ENCODE data around the gene ETFA. TPM values are rescaled to one million over a fixed set of nuclear protein-coding genes. Genes with fewer than 3 reads are reported as not detected.

Gene ETFA
- total RNA-seq, 4 donors from 2014 or later, result 90.9 to 233 (median 99.9) TPM

DNA sequence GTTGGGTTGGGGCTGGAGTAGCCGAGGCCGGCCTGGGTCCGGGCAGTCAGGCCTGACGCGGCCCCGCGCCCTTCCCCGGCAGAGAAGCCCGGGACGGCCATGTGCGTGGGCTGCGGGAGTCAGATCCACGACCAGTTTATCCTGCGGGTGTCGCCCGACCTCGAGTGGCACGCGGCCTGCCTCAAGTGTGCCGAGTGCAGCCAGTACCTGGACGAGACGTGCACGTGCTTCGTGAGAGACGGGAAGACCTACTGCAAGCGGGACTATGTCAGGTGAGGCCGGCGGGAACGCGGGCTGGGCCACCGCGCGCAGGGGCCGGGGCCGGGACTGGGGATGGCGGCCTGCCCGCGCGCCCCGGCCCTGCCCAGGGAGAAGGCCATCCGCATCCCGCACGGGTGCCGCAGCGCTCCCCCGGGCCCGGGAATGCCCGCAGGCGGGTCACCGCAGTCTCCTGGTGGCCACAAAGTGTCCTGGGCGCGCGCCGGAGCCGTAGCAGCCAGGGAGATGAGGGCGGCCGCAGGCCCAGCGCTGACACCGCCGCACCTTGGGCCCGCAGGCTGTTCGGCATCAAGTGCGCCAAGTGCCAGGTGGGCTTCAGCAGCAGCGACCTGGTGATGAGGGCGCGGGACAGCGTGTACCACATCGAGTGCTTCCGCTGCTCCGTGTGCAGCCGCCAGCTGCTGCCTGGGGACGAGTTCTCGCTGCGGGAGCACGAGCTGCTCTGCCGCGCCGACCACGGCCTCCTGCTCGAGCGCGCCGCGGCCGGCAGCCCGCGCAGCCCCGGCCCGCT, 26.6 kb upstream of the ETFA start:
- no peaks in the 10 kb centered on the region for H3K9me3 ChIP-seq
- no peak for TF ChIP-seq POLR2A (IDR thresholded peaks at IDR 0.05)
- TF ChIP-seq, protein P1, sequence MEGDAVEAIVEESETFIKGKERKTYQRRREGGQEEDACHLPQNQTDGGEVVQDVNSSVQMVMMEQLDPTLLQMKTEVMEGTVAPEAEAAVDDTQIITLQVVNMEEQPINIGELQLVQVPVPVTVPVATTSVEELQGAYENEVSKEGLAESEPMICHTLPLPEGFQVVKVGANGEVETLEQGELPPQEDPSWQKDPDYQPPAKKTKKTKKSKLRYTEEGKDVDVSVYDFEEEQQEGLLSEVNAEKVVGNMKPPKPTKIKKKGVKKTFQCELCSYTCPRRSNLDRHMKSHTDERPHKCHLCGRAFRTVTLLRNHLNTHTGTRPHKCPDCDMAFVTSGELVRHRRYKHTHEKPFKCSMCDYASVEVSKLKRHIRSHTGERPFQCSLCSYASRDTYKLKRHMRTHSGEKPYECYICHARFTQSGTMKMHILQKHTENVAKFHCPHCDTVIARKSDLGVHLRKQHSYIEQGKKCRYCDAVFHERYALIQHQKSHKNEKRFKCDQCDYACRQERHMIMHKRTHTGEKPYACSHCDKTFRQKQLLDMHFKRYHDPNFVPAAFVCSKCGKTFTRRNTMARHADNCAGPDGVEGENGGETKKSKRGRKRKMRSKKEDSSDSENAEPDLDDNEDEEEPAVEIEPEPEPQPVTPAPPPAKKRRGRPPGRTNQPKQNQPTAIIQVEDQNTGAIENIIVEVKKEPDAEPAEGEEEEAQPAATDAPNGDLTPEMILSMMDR (IDR thresholded peaks at IDR 0.05), result no peak
- intact Hi-C loops (cut with DNase I; ENCODE audit: low total_unique reads), result no loop called here
- H3K36me3 ChIP-seq, result no peaks in the 10 kb centered on the region
- no peak overlapping the region for H3K4me3 ChIP-seq
- H3K27me3 ChIP-seq, result peaks cover 66 to 76% of the 10 kb centered on the region in 2 donors
- no peak overlapping the region for H3K27ac ChIP-seq
- peaks cover 0 to 42% of the 10 kb centered on the region in 2 donors for H3K4me1 ChIP-seq
- no peak for DNase-seq

GRCh38 chr15:76337059-76337695, 25.9 kb upstream of the ETFA start:
- no peak for TF ChIP-seq POLR2A (IDR thresholded peaks at IDR 0.05)
- TF ChIP-seq, protein P1 (IDR thresholded peaks at IDR 0.05), result no peak

DNA sequence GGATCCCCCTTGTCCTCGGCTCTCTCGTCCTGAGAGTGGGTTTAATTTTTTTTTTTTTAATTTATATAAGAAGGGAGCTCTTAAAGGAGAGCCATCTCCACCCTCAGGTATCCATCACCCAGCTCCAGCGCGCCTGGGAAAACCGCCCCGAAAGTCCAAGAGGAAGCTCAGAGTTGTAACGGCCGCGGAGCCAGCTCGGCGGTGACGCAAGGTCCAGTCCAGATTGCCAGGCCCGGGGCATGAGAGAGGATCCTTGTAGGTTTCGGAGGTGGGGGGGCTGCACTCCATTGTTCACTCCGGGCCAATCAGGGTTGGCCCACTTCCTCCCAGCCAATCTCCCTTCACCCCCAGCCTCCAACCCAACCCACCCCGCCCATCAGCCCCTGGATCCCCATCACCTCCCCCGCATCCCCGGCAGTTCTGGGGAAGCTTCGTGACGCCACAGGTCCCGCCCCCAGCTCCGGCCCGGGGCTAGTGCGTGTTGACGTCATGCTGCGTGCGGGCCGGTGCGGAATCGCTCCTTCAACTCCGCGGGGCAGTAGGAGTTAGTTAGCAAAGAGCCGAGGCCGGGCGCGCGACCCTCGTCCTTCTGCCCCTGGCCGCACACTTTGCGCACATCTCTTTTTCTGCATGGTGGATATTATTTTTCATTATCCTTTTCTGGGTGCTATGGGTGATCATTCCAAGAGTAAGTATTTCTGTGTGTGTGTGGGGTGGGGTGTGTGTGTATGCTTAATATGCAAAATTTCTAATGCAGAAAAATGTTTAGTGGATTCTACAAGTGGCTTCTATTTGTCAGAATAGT, 25.2 kb upstream of the ETFA start, which contains the start of gene ISL2:
Gene ISL2 (plus strand): TSS at position 520 of the 805 bp plus-strand sequence. CDS start 111 bp downstream, at position 631.
- no peaks in the 10 kb centered on the region for H3K9me3 ChIP-seq
- no peak within 1 kb of the TSS for H3K27ac ChIP-seq
- H3K4me3 ChIP-seq, result no peak within 1 kb of the TSS
- DNase-seq, result no peak
- no peak for TF ChIP-seq POLR2A (IDR thresholded peaks at IDR 0.05)
- TF ChIP-seq, protein P1 (IDR thresholded peaks at IDR 0.05), result no peak
- intact Hi-C loops (cut with DNase I; ENCODE audit: low total_unique reads), result no loop called here
- peaks cover 0 to 33% of the 10 kb centered on the region in 2 donors for H3K4me1 ChIP-seq
- H3K27me3 ChIP-seq, result peaks cover 52 to 66% of the 10 kb centered on the region in 2 donors
- no peaks in the 10 kb centered on the region for H3K36me3 ChIP-seq

More at GRCh38 chr15:76337059-76337695, 25.9 kb upstream of the ETFA start:
- Histone ChIP-seq H3K27ac (no peak overlapping the region), H3K9me3 (no peaks in the 10 kb centered on the region), H3K36me3 (no peaks in the 10 kb centered on the region), H3K4me3 (no peak overlapping the region), H3K4me1 (peaks cover 0 to 35% of the 10 kb centered on the region in 2 donors), H3K27me3 (peaks cover 59 to 74% of the 10 kb centered on the region in 2 donors)
- intact Hi-C loops (cut with DNase I; ENCODE audit: low total_unique reads), result no loop called here
- DNase-seq, result no peak

DNA sequence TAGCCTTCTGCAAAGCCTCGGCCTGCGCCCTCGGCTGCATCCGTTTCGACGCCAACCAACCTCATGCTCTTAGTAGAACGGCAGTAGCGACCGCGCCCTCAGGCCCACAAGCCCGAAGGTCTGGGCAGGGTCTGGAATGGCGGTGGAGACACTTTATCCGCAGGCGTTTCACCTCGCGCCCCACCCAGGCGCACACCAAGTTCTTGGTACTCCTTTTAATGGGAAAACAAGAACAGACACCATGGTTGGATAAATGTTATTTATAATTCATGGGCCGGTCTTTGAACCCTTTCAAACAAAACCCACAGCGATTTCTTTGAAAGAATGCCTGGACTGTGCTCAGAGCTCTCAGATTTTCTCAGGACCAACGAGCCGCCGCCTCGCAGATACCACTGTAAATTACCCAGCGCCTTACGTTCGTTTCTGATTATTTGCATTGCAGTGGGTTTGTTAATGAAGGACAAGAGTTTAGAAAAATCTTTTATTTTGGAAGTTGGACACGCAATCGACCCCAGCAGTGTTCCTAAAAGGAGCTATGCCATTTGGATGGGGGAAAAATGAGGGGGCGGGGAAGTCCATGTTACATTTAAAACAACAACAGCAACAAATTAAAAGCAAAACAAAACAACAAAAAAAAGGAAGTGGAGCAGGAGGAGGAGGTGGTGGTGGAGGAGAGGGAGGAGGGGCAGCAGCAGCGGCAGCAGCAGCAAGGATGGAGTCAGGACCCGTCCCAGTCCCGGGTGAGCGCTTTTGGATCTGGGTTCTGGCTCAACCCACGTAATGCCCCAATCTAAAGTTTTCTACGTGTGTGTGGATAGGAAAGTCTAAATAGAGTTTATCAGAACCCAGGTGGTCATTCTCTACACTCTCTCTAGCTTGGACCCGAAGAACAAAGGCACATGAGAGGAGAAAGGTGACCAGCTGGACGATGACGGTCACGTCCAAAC, 24.3 kb upstream of the ETFA start:
- no peak for DNase-seq
- no peak overlapping the region for H3K27ac ChIP-seq
- intact Hi-C loops (cut with DNase I; ENCODE audit: low total_unique reads), result no loop called here
- peaks cover 0 to 25% of the 10 kb centered on the region in 2 donors for H3K4me1 ChIP-seq
- TF ChIP-seq, protein P1 (IDR thresholded peaks at IDR 0.05), result no peak
- TF ChIP-seq POLR2A (IDR thresholded peaks at IDR 0.05), result no peak
- H3K4me3 ChIP-seq, result no peak overlapping the region
- H3K9me3 ChIP-seq, result no peaks in the 10 kb centered on the region
- H3K36me3 ChIP-seq, result no peaks in the 10 kb centered on the region
- peaks cover 48 to 58% of the 10 kb centered on the region in 2 donors for H3K27me3 ChIP-seq

Data from uterus (tissue), 4 donors.